ENCODE results near the gene ATL1.
A peak's percentile ranks its signal among the peaks of the same experiment; 100 is the strongest.

ATL1 gene

DNA sequence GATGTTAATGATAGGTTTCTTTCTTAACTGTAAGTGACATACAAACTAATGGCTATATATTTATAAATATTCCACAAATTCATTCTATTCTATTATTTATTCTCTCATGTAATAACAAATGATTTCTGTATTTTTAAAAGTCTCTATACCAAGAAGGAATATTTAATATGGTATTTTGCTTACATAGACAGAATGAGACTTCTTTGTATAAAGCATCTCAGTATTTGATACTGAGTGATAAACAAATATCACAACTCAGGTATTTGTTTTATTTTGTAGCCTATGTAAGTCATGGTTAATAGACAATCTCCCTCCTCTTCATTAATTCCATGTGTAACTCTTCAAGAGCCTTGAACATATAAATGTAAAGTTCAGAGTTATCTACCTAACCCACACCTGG, 18.0 kb downstream of the ATL1 start:
- TF ChIP-seq Cebpa-rat (IDR thresholded peaks at IDR 0.05): no peak
- Histone ChIP-seq H3K9me3 (replicated peaks in 1 of 11) (peaks cover 0 to 4% (median under 1%) of the 10 kb centered on the region in 11 experiments; a peak in 9 of 22 replicates), H3K27ac (no peak overlapping the region), H3K27me3 (no peaks in the 10 kb centered on the region), H3K4me2 (0 out of 22 replicates have a peak overlapping the region, but pooled peaks of 1 of the 11 experiments have one; percentile 17), H4K20me1 (no peaks in the 10 kb centered on the region), H3K36me3 (no peaks in the 10 kb centered on the region), H3K9ac (no peak overlapping the region), H3K4me1 (peaks cover 0 to 5% (median 0%) of the 10 kb centered on the region in 10 experiments; a peak in 1 of 20 replicates), H3K4me3 (no peak overlapping the region)

DNA sequence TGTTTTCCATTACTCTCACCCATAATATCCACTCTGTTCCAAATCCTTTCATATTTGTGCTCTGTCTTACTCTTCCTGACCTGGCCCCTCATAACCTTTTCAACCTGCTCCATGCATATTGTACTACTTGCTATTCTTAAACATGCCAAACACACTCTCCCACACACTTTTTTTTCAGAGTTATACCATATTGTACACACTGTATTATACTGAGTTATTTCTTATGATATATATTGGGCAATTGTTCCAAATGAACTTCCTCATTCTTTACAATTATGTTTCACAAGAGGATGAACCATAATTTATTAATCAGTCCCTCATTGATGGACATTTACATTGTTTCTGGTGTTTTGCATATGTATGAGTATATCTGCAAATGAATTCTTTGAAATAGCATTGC, 18.5 kb downstream of the ATL1 start:
- Histone ChIP-seq H3K36me3 (no peaks in the 10 kb centered on the region), H3K27ac (no peak overlapping the region), H3K9me3 (replicated peaks in 1 of 11) (no peaks in the 10 kb centered on the region; a peak in 1 of 22 replicates), H3K9ac (no peak overlapping the region), H3K4me3 (no peak overlapping the region), H3K4me1 (peaks cover 0 to 5% (median 0%) of the 10 kb centered on the region in 10 experiments; a peak in 1 of 20 replicates), H3K27me3 (no peaks in the 10 kb centered on the region), H4K20me1 (no peaks in the 10 kb centered on the region), H3K4me2 (peak overlapping the region in 2 of 11 experiments; percentile 17 to 40; a peak in 1 of 22 replicates)
- no peak for TF ChIP-seq Cebpa-rat (IDR thresholded peaks at IDR 0.05)

DNA sequence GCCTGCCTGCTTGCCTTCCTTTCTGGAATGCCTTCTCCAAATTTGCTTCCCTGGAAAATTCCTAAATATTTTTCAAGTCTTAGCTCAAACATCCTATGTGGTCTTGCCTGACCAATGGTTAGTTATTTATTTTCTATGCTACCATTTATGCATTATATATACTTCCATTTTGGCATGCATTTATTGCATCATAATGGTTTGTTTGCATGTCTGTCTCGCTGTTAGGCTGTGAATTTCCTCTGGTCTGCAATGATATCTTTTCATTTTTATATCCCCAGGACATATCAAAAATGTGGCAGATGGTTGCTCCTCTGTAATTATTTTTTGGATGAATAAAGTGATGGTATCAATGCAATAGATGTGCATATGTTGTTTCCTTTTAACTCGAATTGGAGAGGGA, 30.5 kb downstream of the ATL1 start:
- 0 out of 20 replicates have a peak, but pooled peaks cover 0 to 5% (median 0%) of the 10 kb centered on the region in 10 experiments for H3K4me1 ChIP-seq
- H3K9me3 ChIP-seq (replicated peaks in 1 of 11): peaks cover 0 to 6% (median 0%) of the 10 kb centered on the region in 11 experiments; a peak in 3 of 22 replicates
- H3K27me3 ChIP-seq: no peaks in the 10 kb centered on the region
- TF ChIP-seq Cebpa-rat (IDR thresholded peaks at IDR 0.05): no peak
- H3K9ac ChIP-seq: no peak overlapping the region
- no peak overlapping the region for H3K4me2 ChIP-seq
- H4K20me1 ChIP-seq: no peaks in the 10 kb centered on the region
- no peaks in the 10 kb centered on the region for H3K36me3 ChIP-seq
- no peak overlapping the region for H3K4me3 ChIP-seq
- H3K27ac ChIP-seq: no peak overlapping the region

DNA sequence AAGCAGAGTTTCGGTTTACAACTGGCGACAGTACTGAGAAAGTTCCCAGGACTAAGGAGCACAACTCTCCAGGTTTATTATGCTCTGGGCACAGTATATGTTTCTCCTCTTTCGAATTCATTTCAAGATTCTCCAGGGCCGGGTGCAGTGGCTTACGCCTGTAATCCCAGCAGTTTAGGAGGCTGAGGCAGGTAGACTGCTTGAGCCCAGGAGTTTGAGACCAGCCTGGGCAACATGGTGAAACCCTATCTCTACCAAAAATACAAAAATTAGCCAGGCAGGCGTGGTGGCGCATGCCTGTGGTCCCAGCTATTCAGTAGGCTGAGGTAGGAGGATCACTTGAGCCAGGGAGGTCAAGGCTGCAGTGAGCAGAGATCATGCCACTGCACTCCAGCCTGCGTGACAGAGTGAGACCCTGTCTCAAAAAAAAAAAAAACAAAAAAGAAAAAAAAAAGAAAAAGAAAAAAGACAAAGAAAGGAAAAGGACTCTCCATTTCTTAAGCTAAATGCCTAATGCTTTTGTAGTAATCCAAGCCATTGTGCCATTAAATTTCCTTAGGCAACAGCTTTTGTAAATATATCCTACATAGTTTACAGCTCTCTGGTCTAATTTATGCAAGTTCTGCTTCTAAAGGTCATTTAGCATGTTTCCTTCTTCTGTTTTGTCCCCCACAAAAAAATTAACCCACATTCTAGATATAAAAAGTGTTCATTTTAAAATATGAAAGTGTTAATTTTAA, 34.8 kb downstream of the ATL1 start:
- Histone ChIP-seq H3K4me1 (no peaks in the 10 kb centered on the region), H3K36me3 (no peaks in the 10 kb centered on the region), H3K9ac (no peak overlapping the region), H3K27me3 (no peaks in the 10 kb centered on the region), H3K27ac (no peak overlapping the region), H4K20me1 (no peaks in the 10 kb centered on the region), H3K4me2 (no peak overlapping the region), H3K4me3 (no peak overlapping the region), H3K9me3 (replicated peaks in 1 of 11) (peaks cover 0 to 6% (median 0%) of the 10 kb centered on the region in 11 experiments; a peak in 3 of 22 replicates)
- TF ChIP-seq Cebpa-rat (IDR thresholded peaks at IDR 0.05): no peak

DNA sequence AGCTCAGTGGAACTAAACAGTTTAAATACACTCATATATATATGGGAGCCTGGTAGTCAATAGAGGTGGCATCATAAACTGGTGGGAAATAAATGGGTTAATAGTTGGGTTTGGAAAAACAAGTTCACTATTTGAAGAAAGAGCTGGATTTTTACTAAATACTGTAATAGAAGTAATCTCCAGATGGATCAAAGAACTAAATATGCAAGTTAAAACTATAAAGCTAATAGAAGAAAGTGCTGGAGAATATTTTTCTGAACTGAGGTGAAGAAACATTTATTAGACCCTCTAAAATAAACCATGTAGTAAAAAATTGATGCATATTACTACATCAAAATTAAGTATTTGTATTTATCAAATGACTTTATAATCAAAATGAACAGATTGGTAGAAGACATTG, 38.8 kb downstream of the ATL1 start:
- Histone ChIP-seq H4K20me1 (no peaks in the 10 kb centered on the region), H3K4me1 (peaks cover 0 to 9% (median 0%) of the 10 kb centered on the region in 10 experiments; a peak in 5 of 20 replicates), H3K9me3 (replicated peaks in 1 of 11) (peaks cover 0 to 5% (median 0%) of the 10 kb centered on the region in 11 experiments; a peak in 3 of 22 replicates), H3K27me3 (no peaks in the 10 kb centered on the region), H3K4me2 (no peak overlapping the region), H3K4me3 (no peak overlapping the region), H3K27ac (no peak overlapping the region), H3K9ac (no peak overlapping the region), H3K36me3 (no peaks in the 10 kb centered on the region)
- TF ChIP-seq Cebpa-rat (IDR thresholded peaks at IDR 0.05): no peak

DNA sequence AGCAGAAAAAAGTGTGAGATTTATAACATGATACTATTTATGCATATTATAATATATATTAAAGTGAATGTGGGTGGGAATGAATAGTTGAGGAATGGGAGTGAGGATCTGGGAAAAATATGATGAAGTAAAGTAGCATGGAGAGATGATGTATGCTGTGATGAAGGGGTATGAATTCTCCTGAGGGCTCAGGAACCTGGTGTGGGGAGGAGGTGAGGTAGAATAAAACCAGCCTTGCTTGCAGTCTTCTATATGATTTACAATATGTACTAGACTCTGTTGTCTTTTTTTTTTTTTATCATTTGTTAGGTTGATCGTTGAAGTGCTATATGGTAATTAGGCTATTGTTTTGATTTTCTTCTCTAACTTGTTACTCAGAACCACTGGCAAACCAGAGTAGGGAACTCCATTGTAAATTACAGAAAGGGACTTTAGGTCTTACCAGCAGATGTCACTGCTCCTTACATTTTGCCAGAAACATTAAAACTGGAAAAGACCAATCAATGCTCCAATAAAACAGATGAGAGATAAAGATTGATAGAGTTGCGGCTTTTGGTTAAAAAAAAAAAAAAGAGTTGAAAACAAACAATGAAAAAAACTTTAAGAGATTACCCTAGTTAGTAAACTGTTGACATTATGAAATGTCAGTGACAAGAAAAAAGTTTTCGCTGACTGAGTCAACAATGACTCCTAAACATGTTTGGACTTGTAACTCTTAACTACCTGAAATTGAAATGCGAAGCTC, 39.9 kb downstream of the ATL1 start:
- TF ChIP-seq Cebpa-rat (IDR thresholded peaks at IDR 0.05): no peak
- Histone ChIP-seq H3K36me3 (no peaks in the 10 kb centered on the region), H4K20me1 (no peaks in the 10 kb centered on the region), H3K27me3 (no peaks in the 10 kb centered on the region), H3K9me3 (replicated peaks in 1 of 11) (no peaks in the 10 kb centered on the region), H3K4me2 (no peak overlapping the region), H3K4me1 (peaks cover 0 to 9% (median 0%) of the 10 kb centered on the region in 10 experiments; a peak in 5 of 20 replicates), H3K4me3 (no peak overlapping the region), H3K9ac (no peak overlapping the region), H3K27ac (no peak overlapping the region)

DNA sequence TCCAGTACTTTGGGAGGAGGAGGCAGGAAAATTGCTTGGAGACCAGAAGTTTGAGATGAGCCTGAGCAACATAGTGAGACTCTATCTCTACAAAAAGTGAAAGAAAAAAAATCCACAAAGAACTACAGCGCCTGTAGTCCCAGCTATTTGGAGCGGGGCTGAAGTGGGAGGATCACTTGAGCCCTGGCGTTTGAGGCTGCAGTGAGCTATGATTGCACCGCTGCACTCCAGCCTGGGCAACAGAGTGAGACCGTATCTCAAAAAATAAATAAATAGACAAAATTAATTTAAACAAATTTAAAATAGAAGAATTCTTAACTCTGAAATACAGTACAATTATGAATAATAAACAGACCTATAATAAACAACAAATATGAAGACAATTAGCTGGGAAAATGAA, 40.9 kb downstream of the ATL1 start:
- Histone ChIP-seq H3K9ac (no peak overlapping the region), H3K27ac (no peak overlapping the region), H3K27me3 (no peaks in the 10 kb centered on the region), H4K20me1 (no peaks in the 10 kb centered on the region), H3K4me2 (no peak overlapping the region), H3K9me3 (replicated peaks in 1 of 11) (no peaks in the 10 kb centered on the region), H3K4me3 (no peak overlapping the region), H3K4me1 (peaks cover 0 to 9% (median 0%) of the 10 kb centered on the region in 10 experiments; a peak in 5 of 20 replicates), H3K36me3 (no peaks in the 10 kb centered on the region)
- no peak for TF ChIP-seq Cebpa-rat (IDR thresholded peaks at IDR 0.05)

DNA sequence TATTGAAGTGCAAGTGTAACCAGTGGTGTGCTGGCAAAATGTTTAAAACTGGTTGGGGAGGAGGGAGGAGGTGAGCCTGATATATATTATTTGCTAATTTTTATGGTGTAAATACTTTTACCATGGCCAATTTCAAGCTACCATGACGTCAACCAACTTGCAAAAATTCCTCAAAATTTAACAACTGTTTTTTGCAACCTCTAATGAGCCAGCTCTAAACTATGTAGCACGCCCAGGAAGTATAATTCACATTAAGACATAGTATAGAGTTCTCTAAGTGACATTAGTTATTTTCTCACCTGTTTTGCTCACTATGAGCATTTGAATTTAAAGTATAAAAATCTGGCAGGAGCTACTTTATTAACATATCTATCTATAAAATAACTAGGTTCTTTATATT, 41.4 kb downstream of the ATL1 start:
- no peak for TF ChIP-seq Cebpa-rat (IDR thresholded peaks at IDR 0.05)
- Histone ChIP-seq H3K27ac (no peak overlapping the region), H3K36me3 (no peaks in the 10 kb centered on the region), H3K9ac (no peak overlapping the region), H4K20me1 (no peaks in the 10 kb centered on the region), H3K27me3 (no peaks in the 10 kb centered on the region), H3K4me2 (no peak overlapping the region), H3K4me3 (no peak overlapping the region), H3K4me1 (peaks cover 0 to 9% (median 0%) of the 10 kb centered on the region in 10 experiments; a peak in 5 of 20 replicates), H3K9me3 (replicated peaks in 1 of 11) (no peaks in the 10 kb centered on the region)

DNA sequence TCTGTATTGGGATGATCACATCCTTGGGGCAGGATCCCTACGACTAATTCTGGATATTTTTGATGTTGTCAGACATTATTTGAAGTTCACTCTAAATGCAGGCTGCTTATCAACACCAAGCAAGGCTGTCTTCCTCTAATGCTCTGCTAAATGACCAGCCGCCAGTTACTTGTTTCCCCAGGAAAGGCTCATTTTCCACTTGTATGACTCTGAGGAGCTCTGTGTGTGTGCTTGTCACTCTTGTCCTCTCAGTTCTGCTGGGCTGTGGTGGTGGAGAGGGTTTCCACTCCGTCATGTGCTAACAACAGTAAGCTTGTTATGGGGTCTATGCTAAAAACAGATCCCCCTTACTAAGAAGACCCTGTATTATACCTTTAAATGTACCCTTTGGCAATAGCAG, 42.1 kb downstream of the ATL1 start:
- TF ChIP-seq Cebpa-rat (IDR thresholded peaks at IDR 0.05): no peak
- H3K4me3 ChIP-seq: no peak overlapping the region
- H3K4me1 ChIP-seq: peaks cover 0 to 9% (median 0%) of the 10 kb centered on the region in 10 experiments; a peak in 5 of 20 replicates
- H3K36me3 ChIP-seq: no peaks in the 10 kb centered on the region
- peak overlapping the region in 3 of 11 experiments; percentile 12 to 38 (median 23); a peak in 4 of 22 replicates for H3K4me2 ChIP-seq
- H3K9me3 ChIP-seq (replicated peaks in 1 of 11): no peaks in the 10 kb centered on the region
- H3K27me3 ChIP-seq: no peaks in the 10 kb centered on the region
- no peaks in the 10 kb centered on the region for H4K20me1 ChIP-seq
- H3K27ac ChIP-seq: no peak overlapping the region
- H3K9ac ChIP-seq: no peak overlapping the region
